Upper lobe of right lung (tissue), 1 donor: ENCODE data around the gene ZNRF3. TPM values are rescaled to one million over a fixed set of nuclear protein-coding genes. Genes with fewer than 3 reads are reported as not detected.
"Not testable (repeated sequence)": the region's sequence is repeated elsewhere in the genome, so short reads cannot be mapped to it uniquely, and the experiment has no call there.

ENCODE experiments used
- ATAC-seq: fragments of 200-7000 bp; cut with Tn5 transposase; one replicate; pipeline ENCODE4 v1.9.1; 2020; ENCODE audit warnings: mild to moderate bottlenecking, moderate library complexity
- DNase-seq: peaks from one replicate; pipeline ENCODE4 v3.0.0-alpha.2; 2020
- H3K27ac ChIP-seq: fragments of 200-600 bp; one replicate; pipeline ENCODE4 v1.8.0; 2022
- H3K27me3 ChIP-seq: fragments of 200-600 bp; one replicate; pipeline ENCODE4 v1.8.0; 2022; ENCODE audit warnings: mild to moderate bottlenecking
- H3K36me3 ChIP-seq: fragments of 200-600 bp; one replicate; pipeline ENCODE4 v1.8.0; 2022
- H3K4me1 ChIP-seq: fragments of 200-600 bp; one replicate; pipeline ENCODE4 v1.8.0; 2022
- H3K4me3 ChIP-seq: fragments of 200-600 bp; one replicate; pipeline ENCODE4 v1.8.0; 2022; ENCODE audit warnings: mild to moderate bottlenecking
- H3K9me3 ChIP-seq: fragments of 200-600 bp; one replicate; pipeline ENCODE4 v1.8.0; 2022
- CTCF ChIP-seq: fragments of 200-600 bp; IDR thresholded peaks from one replicate; pipeline ENCODE4 v1.8.0; 2022; ENCODE audit warnings: antibody characterized with exemption
- intact Hi-C: fragments of 100-400 bp; cut with DNase I; formaldehyde crosslinking; loops from one replicate; pipeline ENCODE4 v1.11.0; 2022
- total RNA-seq: library from RNA; stranded (reverse); fragmentation: NEBNext Ultra II Directional; extraction: Animal tissue kit (Norgen Biotek cat#: 25700); gene quantifications from one replicate; pipeline ENCODE4 v1.2.1, GENCODE V29; 2021
- donor health status: DM: no; HTN: yes; CAD: no; lungs with severe emphysema.

The ZNRF3 gene
- total RNA-seq, 1 donor from 2014 or later, result 15.8 TPM

- Histone ChIP-seq H3K27ac (no peak overlapping the region), H3K4me3 (no peak overlapping the region), H3K27me3 (no peaks in the 10 kb centered on the region), H3K9me3 (no peaks in the 10 kb centered on the region), H3K36me3 (no peaks in the 10 kb centered on the region), H3K4me1 (peaks cover 10% of the 10 kb centered on the region)
- DNase-seq (no peak), ATAC-seq (no peak)
- intact Hi-C loops, result no loop called here
- no peak for TF ChIP-seq CTCF
Measured at GRCh38 chr22:28942333-28942732, 59.0 kb downstream of the ZNRF3 start.

GRCh38 chr22:28942801-28943500 is 59.6 kb downstream of the ZNRF3 start:
- Histone ChIP-seq H3K27me3 (no peaks in the 10 kb centered on the region), H3K27ac (peak overlapping the region; percentile 24), H3K4me1 (peaks cover 10% of the 10 kb centered on the region), H3K9me3 (no peaks in the 10 kb centered on the region), H3K4me3 (no peak overlapping the region), H3K36me3 (no peaks in the 10 kb centered on the region)
- DNase-seq (no peak), ATAC-seq (no peak)
- intact Hi-C loops, result no loop called here
- no peak for TF ChIP-seq CTCF

GRCh38 chr22:28943501-28943879 is 60.1 kb downstream of the ZNRF3 start:
- H3K27me3 ChIP-seq, result no peaks in the 10 kb centered on the region
- no peak overlapping the region for H3K4me3 ChIP-seq
- H3K36me3 ChIP-seq, result no peaks in the 10 kb centered on the region
- peak; percentile 73 for ATAC-seq
- TF ChIP-seq CTCF, result no peak
- H3K9me3 ChIP-seq, result no peaks in the 10 kb centered on the region
- intact Hi-C loops, result no loop called here
- DNase-seq, result no peak
- peak overlapping the region; percentile 24 for H3K27ac ChIP-seq
- peaks cover 10% of the 10 kb centered on the region for H3K4me1 ChIP-seq

- no peaks in the 10 kb centered on the region for H3K9me3 ChIP-seq
- intact Hi-C loops, result no loop called here
- H3K27ac ChIP-seq, result no peak overlapping the region
- H3K4me3 ChIP-seq, result no peak overlapping the region
- no peaks in the 10 kb centered on the region for H3K36me3 ChIP-seq
- no peak for TF ChIP-seq CTCF
- H3K27me3 ChIP-seq, result no peaks in the 10 kb centered on the region
- peaks cover 24% of the 10 kb centered on the region for H3K4me1 ChIP-seq
- DNase-seq, result no peak
- no peak for ATAC-seq
Measured at GRCh38 chr22:28947125-28947524, 63.8 kb downstream of the ZNRF3 start.

GRCh38 chr22:28948424-28948823 is 65.1 kb downstream of the ZNRF3 start:
- peaks cover 22% of the 10 kb centered on the region for H3K4me1 ChIP-seq
- DNase-seq, result no peak
- no peak for TF ChIP-seq CTCF
- H3K36me3 ChIP-seq, result no peaks in the 10 kb centered on the region
- no peak overlapping the region for H3K4me3 ChIP-seq
- intact Hi-C loops, result no loop called here
- ATAC-seq, result no peak
- no peaks in the 10 kb centered on the region for H3K27me3 ChIP-seq
- no peak overlapping the region for H3K27ac ChIP-seq
- no peaks in the 10 kb centered on the region for H3K9me3 ChIP-seq

GRCh38 chr22:28948860-28949551 is 65.6 kb downstream of the ZNRF3 start:
- H3K27ac ChIP-seq, H3K9me3 ChIP-seq, DNase-seq, H3K27me3 ChIP-seq, H3K36me3 ChIP-seq, intact Hi-C loops, ATAC-seq, H3K4me3 ChIP-seq: not testable (repeated sequence)
- H3K4me1 ChIP-seq, result peaks cover 16% of the 10 kb centered on the region
